Transverse colon (tissue), 4 donors: ENCODE measurements around the gene ZFAND3. TPM values are rescaled to one million over a fixed set of nuclear protein-coding genes. Genes with fewer than 3 reads are reported as not detected.

Experiments used
- DNase-seq: peaks from one replicate; pipeline ENCODE4 v3.0.0-alpha.2; 2019
- H3K27ac ChIP-seq, 4 donors: fragments of 200-600 bp; sonication (generic); 2 replicates each; pipeline ENCODE4 v1.5.1; 2016 to 2018; ENCODE audit warnings: inconsistent platforms in 4 of 4
- H3K27me3 ChIP-seq: fragments of 200-600 bp; sonication (generic); 2 replicates; pipeline ENCODE4 v1.5.1; 2017; ENCODE audit warnings: inconsistent platforms
- H3K36me3 ChIP-seq, 4 donors: fragments of 200-600 bp; sonication (generic); 2 replicates each; pipeline ENCODE4 v1.5.1; 2017 to 2019; ENCODE audit warnings: inconsistent platforms in 4 of 4
- H3K4me1 ChIP-seq, 4 donors: fragments of 200-600 bp; sonication (generic); 2 replicates each; pipeline ENCODE4 v1.5.1; 2017 to 2020; ENCODE audit warnings: inconsistent platforms in 4 of 4
- H3K4me3 ChIP-seq, 4 donors: fragments of 200-600 bp; sonication (generic); 1 replicate in 1 of 4; 2 replicates in 3 of 4; pipeline versions ENCODE4 v1.5.1 to v1.6.1; 2017 to 2019; ENCODE audit warnings: inconsistent platforms in 4 of 4
- H3K9me3 ChIP-seq, 2 donors: fragments of 200-600 bp; sonication (generic); 2 replicates each; pipeline ENCODE4 v1.5.1; 2017 to 2019; ENCODE audit warnings: inconsistent platforms in 2 of 2
- EP300 ChIP-seq: sonication (generic); formaldehyde crosslinking; IDR thresholded peaks from one replicate; pipeline ENCODE4 v1.6.1; 2017; ENCODE audit warnings: antibody characterized with exemption, low read depth
- POLR2A ChIP-seq: fragments of 450-650 bp; IDR thresholded peaks from one replicate; pipeline ENCODE4 v1.6.1; 2016; ENCODE audit warnings: antibody characterized with exemption, mild to moderate bottlenecking, moderate library complexity
- POLR2AphosphoS5 ChIP-seq, 3 donors: sonication (generic); formaldehyde crosslinking; IDR thresholded peaks; one replicate each; pipeline ENCODE4 v1.6.1; 2016; ENCODE audit warnings: antibody characterized with exemption in 3 of 3
- WGBS, 2 donors: methylation state at CpG; one replicate each; pipeline ENCODE4 v1.1.5; 2018; ENCODE audit warnings: low coverage in 1 of 2; 5-methylcytosine and 5-hydroxymethylcytosine counted together
- in situ Hi-C, 4 donors: fragments of 200-750 bp; cut with MboI; loops; one replicate each; pipeline versions ENCODE4 v1.15.0 to v1.15.1; 2017; ENCODE audit warnings: low sequenced_read_pairs in 3 of 4, low pct_ligation_motif_present in 1 of 4, low pct_unique_long_range_greater_than_20kb in 1 of 4
- intact Hi-C: fragments of 100-400 bp; cut with DNase I; formaldehyde crosslinking; loops from one replicate; pipeline ENCODE4 v1.15.1; 2023; ENCODE audit warnings: low total_unique reads
- total RNA-seq, 4 donors: library from RNA; depleted of rRNA; stranded (reverse); fragments of >200 nt; gene quantifications; one replicate each; pipeline ENCODE4 v1.1.0, GENCODE V29; 2016
- TF ChIP-seq, protein P1 (sequence below), 5 experiments: fragments of 200-600 bp in 3 of 5; fragments of 450-650 bp in 2 of 5; sonication (generic) in 3 of 5; IDR thresholded peaks; 1 replicate in 2 of 5; 2 replicates in 3 of 5; pipeline ENCODE4 v1.5.1; 2016 to 2017; ENCODE audit warnings: antibody characterized with exemption in 5 of 5, inconsistent platforms in 3 of 5, mild to moderate bottlenecking in 2 of 5, moderate library complexity in 1 of 5

Gene ZFAND3
- total RNA-seq, 4 donors from 2014 or later, result 20.5 to 83.4 (median 36.5) TPM

DNA sequence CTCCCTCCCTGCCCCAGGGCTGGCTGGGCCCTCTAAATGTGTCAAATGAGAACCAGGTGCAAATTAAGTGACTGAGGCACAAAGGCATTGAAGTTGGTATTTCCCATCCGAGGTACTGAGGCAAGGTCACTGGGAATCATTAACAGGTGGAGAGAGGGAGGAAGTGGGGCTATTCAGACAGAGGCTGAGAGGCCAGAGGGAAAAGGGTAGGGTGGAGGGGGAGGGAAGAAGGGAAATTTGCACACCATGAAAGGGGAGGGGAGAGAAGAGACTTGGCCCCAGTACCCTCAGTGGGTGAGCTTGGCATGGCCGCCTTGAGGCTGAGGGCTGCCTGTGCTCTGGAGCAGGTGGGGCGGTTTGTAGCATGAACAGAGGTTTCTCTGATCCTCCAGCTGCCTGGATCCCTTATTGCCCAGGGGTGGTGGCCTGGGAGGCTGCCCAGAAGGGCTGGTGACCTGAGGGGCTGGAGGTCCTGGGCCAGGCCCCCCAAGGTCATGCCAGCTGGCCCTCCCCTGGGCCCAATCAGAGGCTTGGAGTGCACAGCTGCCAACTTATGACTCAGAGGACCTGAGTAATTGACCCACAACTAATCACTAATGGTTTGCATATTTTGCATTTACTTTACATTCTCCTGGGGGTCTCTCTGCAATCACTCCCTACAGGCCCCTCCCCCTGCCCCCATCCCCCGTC, 40.3 kb upstream of the ZFAND3 start:
- Histone ChIP-seq H3K27me3 (peaks cover 12% of the 10 kb centered on the region), H3K27ac (no peak overlapping the region), H3K9me3 (no peaks in the 10 kb centered on the region), H3K4me1 (peaks cover under 1 to 13% (median 9%) of the 10 kb centered on the region in 4 donors), H3K36me3 (no peaks in the 10 kb centered on the region), H3K4me3 (no peak overlapping the region)
- in situ Hi-C loops (loop anchor here in 2 of 4 donors (25.0 kb wide), 1 partner anchor 708 kb away; no protein-coding TSS in a partner anchor), intact Hi-C loops (no loop called here)
- TF ChIP-seq, protein P1, sequence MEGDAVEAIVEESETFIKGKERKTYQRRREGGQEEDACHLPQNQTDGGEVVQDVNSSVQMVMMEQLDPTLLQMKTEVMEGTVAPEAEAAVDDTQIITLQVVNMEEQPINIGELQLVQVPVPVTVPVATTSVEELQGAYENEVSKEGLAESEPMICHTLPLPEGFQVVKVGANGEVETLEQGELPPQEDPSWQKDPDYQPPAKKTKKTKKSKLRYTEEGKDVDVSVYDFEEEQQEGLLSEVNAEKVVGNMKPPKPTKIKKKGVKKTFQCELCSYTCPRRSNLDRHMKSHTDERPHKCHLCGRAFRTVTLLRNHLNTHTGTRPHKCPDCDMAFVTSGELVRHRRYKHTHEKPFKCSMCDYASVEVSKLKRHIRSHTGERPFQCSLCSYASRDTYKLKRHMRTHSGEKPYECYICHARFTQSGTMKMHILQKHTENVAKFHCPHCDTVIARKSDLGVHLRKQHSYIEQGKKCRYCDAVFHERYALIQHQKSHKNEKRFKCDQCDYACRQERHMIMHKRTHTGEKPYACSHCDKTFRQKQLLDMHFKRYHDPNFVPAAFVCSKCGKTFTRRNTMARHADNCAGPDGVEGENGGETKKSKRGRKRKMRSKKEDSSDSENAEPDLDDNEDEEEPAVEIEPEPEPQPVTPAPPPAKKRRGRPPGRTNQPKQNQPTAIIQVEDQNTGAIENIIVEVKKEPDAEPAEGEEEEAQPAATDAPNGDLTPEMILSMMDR (IDR thresholded peaks at IDR 0.05), result no peak
- no peak for TF ChIP-seq EP300
- TF ChIP-seq POLR2A, result no peak
- no peak for TF ChIP-seq POLR2AphosphoS5 (IDR thresholded peaks at IDR 0.05)
- WGBS, 2 donors, result 60 to 73% methylated on average over 1 to 4 of the region's 4 CpGs
- no peak for DNase-seq

DNA sequence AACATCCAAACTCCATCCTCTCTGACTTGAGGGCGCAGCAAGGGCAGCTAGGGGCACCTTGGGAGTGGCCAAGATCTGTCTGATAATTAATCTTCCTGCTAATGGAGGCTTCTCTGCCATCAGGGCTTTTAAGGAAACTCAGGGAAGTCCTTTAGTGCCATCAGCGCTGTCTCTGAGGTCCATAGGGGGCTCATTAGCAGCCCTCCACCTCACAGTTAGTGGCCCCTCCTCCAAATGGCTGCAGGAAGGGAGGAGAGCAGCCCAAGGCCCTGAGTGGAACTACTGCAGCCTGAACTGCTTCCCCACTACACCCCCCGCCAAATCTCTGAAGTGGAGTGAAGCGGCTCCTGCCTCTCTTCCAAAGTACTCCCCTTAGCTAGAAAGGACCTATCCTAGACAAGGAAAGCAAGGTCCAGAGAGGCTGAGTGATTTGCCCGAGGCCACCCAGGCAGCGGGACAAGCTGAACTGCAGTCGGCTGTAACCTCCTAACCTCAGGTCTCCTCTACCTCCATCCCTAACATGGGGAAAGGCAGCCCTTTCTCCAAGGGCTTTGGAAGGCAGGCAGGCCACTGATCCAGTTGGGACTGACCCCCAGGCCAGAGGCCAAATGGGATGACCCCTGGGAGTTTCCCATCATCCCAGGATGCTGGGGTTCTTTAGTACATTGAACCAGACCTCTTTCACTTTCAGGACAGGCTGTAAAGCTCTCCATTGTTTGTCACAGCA, 39.5 kb upstream of the ZFAND3 start:
- Histone ChIP-seq H3K4me3 (no peak overlapping the region), H3K9me3 (no peaks in the 10 kb centered on the region), H3K27ac (no peak overlapping the region), H3K36me3 (no peaks in the 10 kb centered on the region), H3K4me1 (peaks cover 4 to 16% (median 11%) of the 10 kb centered on the region in 4 donors), H3K27me3 (peaks cover 21% of the 10 kb centered on the region)
- 80 to 92% methylated on average over 1 to 7 of the region's 7 CpGs for WGBS, 2 donors
- TF ChIP-seq POLR2AphosphoS5 (IDR thresholded peaks at IDR 0.05), result no peak
- intact Hi-C loops (no loop called here), in situ Hi-C loops (loop anchor here in 2 of 4 donors (25.0 kb wide), 1 partner anchor 707 kb away; no protein-coding TSS in a partner anchor)
- DNase-seq, result no peak

DNA sequence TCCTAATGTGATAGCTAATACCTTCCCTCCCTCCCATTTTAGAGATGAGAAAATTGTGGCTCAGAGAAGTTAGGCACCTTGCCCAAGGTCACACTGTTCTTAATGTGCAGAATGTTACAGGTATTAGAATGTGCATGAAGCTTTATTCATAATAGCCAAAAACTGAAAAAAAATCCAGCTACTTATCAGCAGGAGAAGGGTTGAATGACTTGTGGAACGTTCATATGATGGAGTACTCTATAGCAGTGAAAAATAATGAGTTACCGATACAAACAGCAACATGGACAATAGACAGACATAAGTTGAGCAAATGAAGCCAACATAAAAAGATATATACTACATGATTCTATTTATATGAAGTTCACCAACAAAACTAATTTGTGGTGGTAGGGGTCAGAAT, 37.7 kb upstream of the ZFAND3 start:
- intact Hi-C loops, result no loop called here
- H3K4me1 ChIP-seq, result peaks cover 4 to 16% (median 11%) of the 10 kb centered on the region in 4 donors
- peaks cover 28% of the 10 kb centered on the region for H3K27me3 ChIP-seq
- H3K27ac ChIP-seq, result no peak overlapping the region
- H3K9me3 ChIP-seq, result no peaks in the 10 kb centered on the region
- no peaks in the 10 kb centered on the region for H3K36me3 ChIP-seq
- 91 to 93% methylated on average over 2 of the region's 2 CpGs for WGBS, 2 donors
- DNase-seq, result no peak
- in situ Hi-C loops, result loop anchor here in 2 of 4 donors (25.0 kb wide), 1 partner anchor 706 kb away; no protein-coding TSS in a partner anchor
- H3K4me3 ChIP-seq, result no peak overlapping the region
- TF ChIP-seq POLR2A (no peak), EP300 (no peak), POLR2AphosphoS5 (IDR thresholded peaks at IDR 0.05) (no peak)
- TF ChIP-seq, protein P1 (IDR thresholded peaks at IDR 0.05), result no peak

DNA sequence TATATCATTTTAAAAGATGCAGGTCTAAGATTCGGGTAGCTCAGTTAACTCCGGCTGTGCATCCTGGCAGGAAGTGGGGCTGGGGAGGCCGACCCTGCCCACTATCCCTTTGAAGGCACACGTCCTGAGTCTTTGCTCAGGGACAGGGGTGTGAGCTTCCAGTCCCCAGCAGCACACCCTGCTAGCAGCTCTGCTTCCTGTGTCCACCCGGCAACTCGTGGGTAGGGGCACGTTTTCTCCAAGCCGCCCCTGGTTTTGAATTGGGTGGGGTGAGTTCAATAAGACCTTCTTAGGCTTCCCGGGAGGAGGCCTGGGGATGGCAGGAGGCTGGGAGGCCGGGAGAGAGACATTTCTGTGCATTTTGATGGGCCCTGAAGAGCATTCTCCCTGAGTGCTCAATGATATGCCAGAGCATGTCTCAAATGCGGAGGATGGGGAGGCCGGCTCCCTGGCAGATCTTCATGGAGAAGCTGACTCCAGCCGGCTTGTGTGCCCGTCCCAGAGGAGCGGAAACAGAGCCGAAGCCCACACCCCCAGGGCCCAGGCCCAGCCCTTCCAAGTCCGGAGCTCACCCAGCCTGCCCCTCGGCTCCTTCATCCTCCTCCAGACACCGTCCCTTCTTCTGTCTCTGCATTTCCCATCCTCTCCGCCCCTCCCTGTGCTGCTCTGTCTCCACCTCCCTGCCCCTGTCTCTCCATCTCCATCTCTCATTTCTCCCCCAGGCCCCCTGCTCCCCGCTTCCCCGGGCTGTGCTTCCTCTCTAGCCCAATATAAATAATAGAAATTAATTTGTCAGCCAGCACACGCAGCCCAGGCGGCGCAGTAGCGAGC, 36.3 kb upstream of the ZFAND3 start:
- Histone ChIP-seq H3K4me3 (peak overlapping the region; percentile 13 to 49 (median 18)), H3K36me3 (no peaks in the 10 kb centered on the region), H3K9me3 (no peaks in the 10 kb centered on the region), H3K27ac (peak overlapping the region in 2 of 4 donors; percentile 2 to 4), H3K27me3 (peaks cover 28% of the 10 kb centered on the region), H3K4me1 (peaks cover 4 to 16% (median 11%) of the 10 kb centered on the region in 4 donors)
- intact Hi-C loops (no loop called here), in situ Hi-C loops (loop anchor here in 2 of 4 donors (25.0 kb wide), 1 partner anchor 704 kb away; no protein-coding TSS in a partner anchor)
- 26 to 43% methylated on average over 7 to 25 of the region's 26 CpGs for WGBS, 2 donors
- DNase-seq, result no peak
- TF ChIP-seq POLR2AphosphoS5 (IDR thresholded peaks at IDR 0.05) (no peak), POLR2A (no peak), EP300 (no peak)
- TF ChIP-seq, protein P1 (IDR thresholded peaks at IDR 0.05), result no peak
